Activated CD4-positive, alpha-beta T cell treated with anti-CD3 and anti-CD28 coated beads, Interleukin-2, amount 50 U/mL, for 4 hours (primary cell): ENCODE results near the gene RASGRP3.

Experiments used
- DNase-seq, 2 experiments: peaks; one replicate each; pipeline ENCODE4 v3.0.0-alpha.2; 2020

RASGRP3 gene

GRCh38 chr2:33492399-33493134 lies 16.1 kb downstream of the RASGRP3 start:
- no peak for DNase-seq

GRCh38 chr2:33494155-33494779 lies 17.8 kb downstream of the RASGRP3 start:
- DNase-seq, result no peak

- no peak for DNase-seq
Measured at GRCh38 chr2:33494877-33495641, 18.6 kb downstream of the RASGRP3 start.

- no peak for DNase-seq
Measured at GRCh38 chr2:33495683-33496082, 19.2 kb downstream of the RASGRP3 start.

- DNase-seq, result no peak
Measured at GRCh38 chr2:33496150-33496549, 19.7 kb downstream of the RASGRP3 start.

- no peak for DNase-seq
Measured at GRCh38 chr2:33496726-33497125, 20.3 kb downstream of the RASGRP3 start.

- no peak for DNase-seq
Measured at GRCh38 chr2:33497221-33497650, 20.8 kb downstream of the RASGRP3 start.

- DNase-seq, result no peak
Measured at GRCh38 chr2:33498291-33498956, 22.0 kb downstream of the RASGRP3 start.

- no peak for DNase-seq
Measured at GRCh38 chr2:33500177-33500576, 23.7 kb downstream of the RASGRP3 start.

- no peak for DNase-seq
Measured at GRCh38 chr2:33502025-33502424, 25.6 kb downstream of the RASGRP3 start.

GRCh38 chr2:33503002-33503401 lies 26.6 kb downstream of the RASGRP3 start:
- DNase-seq, result no peak

- DNase-seq, result no peak
Measured at GRCh38 chr2:33505966-33506365, 29.5 kb downstream of the RASGRP3 start.

- DNase-seq, result no peak
Measured at GRCh38 chr2:33509908-33510585, 33.6 kb downstream of the RASGRP3 start.

- DNase-seq, result no peak
Measured at GRCh38 chr2:33510586-33510968, 34.1 kb downstream of the RASGRP3 start.

- DNase-seq, result no peak
Measured at GRCh38 chr2:33511141-33511540, 34.7 kb downstream of the RASGRP3 start.

- no peak for DNase-seq
Measured at GRCh38 chr2:33512112-33512511, 35.7 kb downstream of the RASGRP3 start.

- DNase-seq, result no peak
Measured at GRCh38 chr2:33513480-33513879, 37.0 kb downstream of the RASGRP3 start.

- DNase-seq, result no peak
Measured at GRCh38 chr2:33516456-33516995, 40.1 kb downstream of the RASGRP3 start.

GRCh38 chr2:33518200-33518599 lies 41.8 kb downstream of the RASGRP3 start:
- DNase-seq, result no peak

GRCh38 chr2:33518929-33519328 lies 42.5 kb downstream of the RASGRP3 start:
- DNase-seq, result no peak

- no peak for DNase-seq
Measured at GRCh38 chr2:33521791-33522281, 45.4 kb downstream of the RASGRP3 start.

- no peak for DNase-seq
Measured at GRCh38 chr2:33522576-33522975, 46.1 kb downstream of the RASGRP3 start.
